ENCODE measurements around the gene INAFM1.

Gene INAFM1

DNA sequence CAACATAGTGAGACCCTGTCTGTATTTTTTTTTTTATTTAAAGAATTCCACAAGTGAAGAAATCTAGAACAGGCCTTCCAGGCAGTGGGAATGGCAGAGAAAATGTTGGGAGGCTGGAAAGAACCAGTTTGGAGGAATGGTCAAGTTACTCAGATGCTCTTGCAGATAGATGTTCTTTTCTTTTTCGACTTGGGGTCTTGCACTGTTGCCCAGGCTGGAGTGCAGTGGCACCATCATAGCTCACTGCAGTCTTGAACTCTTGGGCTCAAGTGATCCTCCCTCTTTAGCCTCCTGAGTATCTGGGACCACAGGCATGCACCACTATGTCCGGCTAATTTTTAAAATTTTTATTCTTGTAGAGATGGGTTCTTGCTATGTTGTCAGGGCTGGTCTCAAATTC, 35.6 kb downstream of the INAFM1 start:
- no peak for DNase-seq (ENCODE audit: low spot score)

DNA sequence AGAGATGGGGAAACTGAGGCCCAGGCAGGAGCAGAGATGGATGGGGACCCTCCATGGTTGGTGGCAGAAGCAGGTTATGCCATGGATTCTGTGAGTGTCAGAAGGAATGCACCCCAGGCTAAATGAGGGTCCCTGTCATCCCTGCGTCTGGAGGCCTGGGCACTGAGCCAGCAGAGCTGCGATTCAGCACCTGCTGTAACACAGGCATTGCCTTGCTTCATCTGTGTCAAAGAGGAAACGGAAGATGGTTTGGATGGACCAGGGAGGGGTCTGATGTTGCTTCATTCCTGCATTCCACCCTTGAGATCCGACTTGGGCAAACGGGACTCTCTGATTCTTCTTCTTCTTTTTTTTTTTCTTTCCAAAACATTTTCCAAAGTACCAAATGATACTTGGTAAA, 36.1 kb downstream of the INAFM1 start:
- DNase-seq (ENCODE audit: low spot score) = no peak

DNA sequence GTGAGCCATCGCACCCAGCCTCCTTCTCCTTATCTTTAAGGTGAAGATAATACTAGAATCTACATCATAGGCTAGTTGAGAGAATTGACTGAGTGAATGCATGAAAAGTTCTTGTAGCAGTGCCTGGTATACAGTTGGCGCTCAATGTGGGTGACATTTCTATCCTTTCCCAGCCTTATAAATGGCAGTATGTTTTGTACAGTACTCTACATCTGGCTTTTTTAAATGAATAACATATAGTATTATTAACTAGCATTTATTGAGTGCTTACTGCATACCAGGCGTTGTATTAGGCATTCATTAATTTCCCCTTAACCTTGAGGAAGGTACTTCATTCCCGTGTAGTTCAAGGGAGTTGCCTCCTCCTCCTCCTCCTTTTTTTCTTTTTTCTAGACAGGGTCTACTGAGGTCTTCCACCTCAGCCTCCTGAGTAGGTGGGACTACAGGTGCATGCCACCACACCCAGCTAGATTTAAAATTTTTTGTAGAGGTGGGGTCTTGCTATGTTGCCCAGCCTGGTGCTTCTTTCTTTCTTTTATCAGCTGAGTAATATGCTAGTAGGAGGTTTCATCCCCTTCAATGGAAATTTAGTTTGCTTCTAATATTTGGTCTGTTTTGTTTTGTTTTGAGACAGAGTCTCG, 37.8 kb downstream of the INAFM1 start:
- no peak for DNase-seq (ENCODE audit: low spot score)

DNA sequence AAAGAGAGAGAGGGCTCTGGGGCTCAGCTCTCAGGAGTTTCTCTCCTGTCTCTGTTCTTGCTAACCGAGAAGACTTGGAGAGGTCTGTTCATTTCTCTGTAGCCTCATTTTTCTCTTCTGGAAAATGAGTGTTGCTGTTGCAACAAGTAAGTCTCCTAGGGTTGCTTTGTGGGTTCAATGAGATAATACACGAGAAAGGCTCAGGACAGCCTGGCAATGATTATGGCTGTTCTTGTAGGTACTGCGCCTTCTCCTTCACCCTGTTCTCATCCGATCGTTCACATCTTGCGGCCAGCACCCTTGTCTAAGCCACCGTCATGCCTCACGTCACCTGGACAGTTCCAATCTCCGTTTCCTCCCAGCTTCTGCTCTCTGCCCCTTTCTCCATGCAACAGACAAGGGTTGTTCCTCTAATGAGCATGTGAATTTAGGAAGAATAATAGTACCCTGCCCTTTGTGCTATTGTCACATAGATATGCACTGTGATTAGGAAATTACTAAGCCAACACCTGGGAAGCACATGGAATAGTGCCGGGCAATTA, 39.1 kb downstream of the INAFM1 start:
- DNase-seq (ENCODE audit: low spot score) = no peak

DNA sequence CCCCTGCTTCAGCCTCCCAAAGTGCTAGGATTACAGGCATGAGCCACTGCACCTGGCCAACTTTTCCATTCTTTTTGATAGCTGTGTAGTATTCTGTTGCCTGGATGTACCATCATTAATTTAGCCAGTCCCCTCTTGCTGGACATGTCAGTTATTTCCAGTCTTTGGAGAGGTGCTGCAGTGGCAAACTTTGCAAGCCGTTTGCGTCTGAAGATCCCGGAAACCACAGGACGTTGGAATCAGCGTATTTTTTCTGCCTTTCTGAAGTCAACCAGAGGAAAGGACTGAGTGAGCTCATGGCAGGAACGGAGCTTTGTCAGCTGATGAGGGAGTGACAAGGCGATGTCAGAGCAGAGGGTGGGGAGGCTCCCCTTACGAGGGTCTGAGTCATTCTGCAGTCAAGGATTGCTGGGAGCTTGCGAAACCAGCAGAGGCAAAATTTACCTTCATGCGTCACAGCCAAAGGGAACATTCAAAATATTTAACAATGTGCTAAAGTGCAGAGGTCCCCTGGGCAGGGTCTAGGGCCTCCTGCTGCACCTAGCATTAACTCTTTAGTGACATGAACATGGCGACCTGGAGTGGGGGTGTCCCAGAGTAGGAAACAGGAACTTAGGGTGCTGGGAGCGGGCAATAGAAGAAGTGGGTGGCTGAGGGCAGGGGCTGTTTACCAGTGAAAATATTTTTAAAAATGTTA, 40.6 kb downstream of the INAFM1 start:
- peak; percentile 50 for DNase-seq (ENCODE audit: low spot score)

DNA sequence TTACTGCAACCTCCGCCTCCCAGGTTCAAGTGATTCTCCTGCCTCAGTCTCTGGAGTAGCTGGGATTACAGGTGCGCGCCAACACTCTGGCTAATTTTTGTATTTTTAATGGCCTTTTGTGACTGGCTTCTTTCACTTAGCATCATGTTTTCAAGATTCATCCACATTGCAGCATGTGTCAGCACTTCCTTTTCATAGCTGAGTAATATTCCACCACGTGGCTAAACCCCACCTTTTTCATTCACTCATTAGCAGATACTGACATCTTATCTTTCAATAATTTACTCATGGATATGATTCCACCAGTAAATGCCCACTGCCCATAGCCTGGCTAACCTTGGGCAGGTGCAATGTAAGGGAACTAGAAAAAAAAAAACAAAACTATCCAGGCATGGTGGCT, 41.8 kb downstream of the INAFM1 start:
- DNase-seq (ENCODE audit: low spot score) = no peak

DNA sequence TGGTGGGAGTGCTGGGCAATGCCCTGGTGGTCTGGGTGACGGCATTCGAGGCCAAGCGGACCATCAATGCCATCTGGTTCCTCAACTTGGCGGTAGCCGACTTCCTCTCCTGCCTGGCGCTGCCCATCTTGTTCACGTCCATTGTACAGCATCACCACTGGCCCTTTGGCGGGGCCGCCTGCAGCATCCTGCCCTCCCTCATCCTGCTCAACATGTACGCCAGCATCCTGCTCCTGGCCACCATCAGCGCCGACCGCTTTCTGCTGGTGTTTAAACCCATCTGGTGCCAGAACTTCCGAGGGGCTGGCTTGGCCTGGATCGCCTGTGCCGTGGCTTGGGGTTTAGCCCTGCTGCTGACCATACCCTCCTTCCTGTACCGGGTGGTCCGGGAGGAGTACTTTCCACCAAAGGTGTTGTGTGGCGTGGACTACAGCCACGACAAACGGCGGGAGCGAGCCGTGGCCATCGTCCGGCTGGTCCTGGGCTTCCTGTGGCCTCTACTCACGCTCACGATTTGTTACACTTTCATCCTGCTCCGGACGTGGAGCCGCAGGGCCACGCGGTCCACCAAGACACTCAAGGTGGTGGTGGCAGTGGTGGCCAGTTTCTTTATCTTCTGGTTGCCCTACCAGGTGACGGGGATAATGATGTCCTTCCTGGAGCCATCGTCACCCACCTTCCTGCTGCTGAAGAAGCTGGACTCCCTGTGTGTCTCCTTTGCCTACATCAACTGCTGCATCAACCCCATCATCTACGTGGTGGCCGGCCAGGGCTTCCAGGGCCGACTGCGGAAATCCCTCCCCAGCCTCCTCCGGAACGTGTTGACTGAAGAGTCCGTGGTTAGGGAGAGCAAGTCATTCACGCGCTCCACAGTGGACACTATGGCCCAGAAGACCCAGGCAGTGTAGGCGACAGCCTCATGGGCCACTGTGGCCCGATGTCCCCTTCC, 45.5 kb downstream of the INAFM1 start:
- DNase-seq (ENCODE audit: low spot score) = no peak

DNA sequence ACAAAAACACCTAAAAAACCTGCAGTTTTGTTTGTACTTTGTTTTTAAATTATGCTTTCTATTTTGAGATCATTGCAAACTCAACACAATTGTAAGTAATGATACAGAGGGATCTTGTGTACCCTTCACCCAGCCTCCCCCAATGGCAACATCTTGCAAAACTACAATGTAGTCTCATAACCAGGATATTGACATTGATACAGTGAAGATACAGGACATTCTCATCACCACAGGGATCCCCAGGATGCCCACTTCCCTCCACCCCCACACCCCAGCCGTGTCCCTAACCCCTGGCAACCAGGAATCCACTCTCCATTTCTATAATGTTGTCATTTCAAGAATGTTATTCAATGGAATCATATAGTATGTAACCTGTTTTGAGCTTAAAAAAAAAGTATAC, 46.9 kb downstream of the INAFM1 start:
- DNase-seq (ENCODE audit: low spot score) = no peak

DNA sequence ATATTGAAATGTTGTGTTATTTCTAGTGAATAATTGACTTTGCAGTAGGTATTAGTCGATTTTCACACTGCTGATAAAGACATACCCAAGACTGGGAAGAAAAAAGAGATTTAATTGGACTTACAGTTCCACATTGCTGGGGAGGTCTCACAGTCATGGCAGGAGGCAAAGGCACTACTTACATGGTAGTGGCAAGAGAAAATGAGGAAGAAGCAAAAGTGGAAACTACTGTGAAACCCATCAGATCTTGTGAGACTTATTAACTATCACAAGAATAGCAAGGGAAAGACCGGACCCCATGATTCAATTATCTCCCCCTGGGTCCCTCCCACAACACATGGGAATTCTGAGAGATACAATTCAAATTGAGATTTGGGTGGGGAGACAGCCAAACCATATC, 47.4 kb downstream of the INAFM1 start:
- no peak for DNase-seq (ENCODE audit: low spot score)

DNA sequence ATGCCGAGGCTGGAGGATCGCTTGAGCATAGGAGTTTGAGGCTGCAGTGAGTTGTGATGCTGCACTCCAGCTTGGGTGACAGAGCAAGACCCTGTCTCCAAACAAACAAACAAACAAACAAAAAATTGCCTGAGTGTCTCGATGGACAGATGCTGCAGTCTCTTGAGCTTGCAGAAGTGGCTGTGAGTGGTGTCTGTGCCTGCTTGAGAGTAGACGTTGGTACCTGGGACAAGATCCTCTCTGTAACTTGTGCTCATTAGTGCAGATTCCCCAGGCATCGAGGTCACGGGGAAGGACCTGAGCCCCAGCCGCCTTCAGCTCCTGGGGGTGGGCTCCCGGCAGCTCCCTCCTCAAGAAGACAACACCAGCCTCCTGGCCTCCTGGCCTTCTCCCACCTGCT, 48.7 kb downstream of the INAFM1 start:
- no peak for DNase-seq (ENCODE audit: low spot score)

DNA sequence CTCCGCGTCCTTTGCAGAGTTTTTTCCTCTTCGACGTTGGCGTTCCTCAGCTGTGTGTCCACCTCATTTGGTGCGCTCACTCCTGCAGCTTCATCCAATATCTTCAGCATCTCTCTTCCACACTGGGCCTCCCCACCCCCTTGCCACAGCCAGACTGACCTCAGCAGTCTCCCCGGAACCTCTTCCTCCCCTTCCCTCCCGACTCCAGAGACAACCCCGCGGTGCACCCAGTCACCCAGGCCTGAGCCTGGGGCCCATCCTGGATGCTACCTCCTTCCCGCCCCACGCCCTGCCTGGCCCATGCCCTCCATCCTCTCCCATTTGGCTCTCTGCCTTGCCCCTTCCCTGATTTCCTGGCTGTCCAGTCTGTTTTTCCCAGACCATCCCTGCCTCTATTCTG, 49.2 kb downstream of the INAFM1 start:
- DNase-seq (ENCODE audit: low spot score) = no peak

DNA sequence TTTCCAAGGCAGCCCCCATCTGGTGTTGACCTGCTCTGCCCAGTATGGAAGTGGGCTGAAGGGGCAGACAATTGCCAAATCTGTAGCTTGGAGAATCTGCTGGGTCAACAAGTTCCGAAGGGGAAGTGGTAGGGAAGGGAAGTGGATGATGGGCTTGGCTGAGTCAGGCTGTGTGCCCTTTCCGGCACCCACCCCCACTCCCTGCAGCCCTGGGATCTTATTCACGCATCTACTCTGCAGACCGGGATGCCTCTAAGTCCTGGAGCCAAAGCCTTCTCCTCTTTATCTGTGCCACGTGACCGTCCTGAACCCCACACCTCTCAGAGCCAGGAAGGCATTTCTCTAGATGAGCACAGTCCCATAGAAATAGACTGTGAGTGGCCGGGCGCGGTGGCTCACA, 49.8 kb downstream of the INAFM1 start:
- DNase-seq (ENCODE audit: low spot score) = no peak

Data from COLO829 (cell line).